Fibroblast of villous mesenchyme (primary cell): ENCODE measurements around the gene FOXE1. TPM values are rescaled to one million over a fixed set of nuclear protein-coding genes. Genes with fewer than 3 reads are reported as not detected.

ENCODE experiments used
- DNase-seq: peaks from one replicate; pipeline ENCODE4 v3.0.0-alpha.2; 2010; ENCODE audit warnings: low read depth
- H3K4me3 ChIP-seq: 2 replicates; pipeline ENCODE4 v1.5.1; 2011; ENCODE audit warnings: low read depth, mild to moderate bottlenecking, low read length
- CTCF ChIP-seq: IDR thresholded peaks from 2 replicates; pipeline ENCODE4 v1.5.1; 2012; ENCODE audit warnings: low read depth, mild to moderate bottlenecking, low read length; ENCODE audit not compliant: insufficient read depth
- total RNA-seq: library from RNA; depleted of rRNA; stranded (reverse); fragments of >200 nt; gene quantifications from 2 replicates; pipeline ENCODE4 v1.2.3, GENCODE V29; 2012

FOXE1 gene
- under 0.01 and 0.64 TPM in 2 replicates for total RNA-seq

- peak within 1 kb of the TSS; percentile 37 for H3K4me3 ChIP-seq
- no peak for DNase-seq
- TF ChIP-seq CTCF: no peak
Observed at GRCh38 chr9:97853056-97853843, at the start of gene FOXE1. FOXE1 (plus strand) TSS chr9:97853226; CDS start chr9:97853915, 689 bp downstream.

- DNase-seq: no peak
- no peak overlapping the region for H3K4me3 ChIP-seq
- TF ChIP-seq CTCF: no peak
Observed at GRCh38 chr9:97804059-97804365, 49.0 kb upstream of the FOXE1 start.

GRCh38 chr9:97806721-97807120 lies 46.3 kb upstream of the FOXE1 start:
- DNase-seq: no peak
- TF ChIP-seq CTCF: no peak
- no peak overlapping the region for H3K4me3 ChIP-seq

- DNase-seq: no peak
- TF ChIP-seq CTCF: no peak
Observed at GRCh38 chr9:97807681-97808080, 45.3 kb upstream of the FOXE1 start.

GRCh38 chr9:97808415-97808814 lies 44.6 kb upstream of the FOXE1 start:
- DNase-seq: no peak
- no peak overlapping the region for H3K4me3 ChIP-seq
- TF ChIP-seq CTCF: no peak

More at GRCh38 chr9:97807681-97808080, 45.3 kb upstream of the FOXE1 start:
- H3K4me3 ChIP-seq: no peak overlapping the region

GRCh38 chr9:97808972-97809371 lies 44.1 kb upstream of the FOXE1 start:
- TF ChIP-seq CTCF: no peak
- H3K4me3 ChIP-seq: no peak overlapping the region
- no peak for DNase-seq
